GM12878 (cell line): ENCODE data around the gene ZNF544. TPM values are rescaled to one million over a fixed set of nuclear protein-coding genes. Genes with fewer than 3 reads are reported as not detected.

Experiments used
- ASH2L ChIP-seq: fragments of 300-600, 200-600 bp; sonication (generic); IDR thresholded peaks from 2 replicates; pipeline ENCODE4 v1.6.1; 2017; ENCODE audit warnings: low read depth, mild to moderate bottlenecking, borderline replicate concordance
- CBX5 ChIP-seq: sonication (generic); IDR thresholded peaks from 2 replicates; pipeline ENCODE4 v1.6.1; 2016; ENCODE audit warnings: low read depth, moderate library complexity, mild to moderate bottlenecking, inconsistent platforms
- DPF2 ChIP-seq: fragments of 450-650 bp; IDR thresholded peaks from 2 replicates; pipeline ENCODE4 v1.6.1; 2017; ENCODE audit warnings: mild to moderate bottlenecking
- EP300 ChIP-seq, 2 experiments: fragments of 150-350 bp in 1 of 2; IDR thresholded peaks; 2 replicates each; pipeline ENCODE4 v1.6.1; 2011 to 2012; ENCODE audit warnings: low read depth in 2 of 2, low read length in 2 of 2, borderline replicate concordance in 1 of 2, improper control_type of control experiment in 1 of 2, inconsistent platforms in 1 of 2; ENCODE audit not compliant: control insufficient read depth in 1 of 2
- HCFC1 ChIP-seq: fragments of 150-350 bp; IDR thresholded peaks from 2 replicates; pipeline ENCODE4 v1.6.1; 2014; ENCODE audit warnings: low read length
- MEF2A ChIP-seq: IDR thresholded peaks from 2 replicates; pipeline ENCODE4 v1.6.1; 2011; ENCODE audit warnings: low read depth, mild to moderate bottlenecking, low read length, moderate library complexity; ENCODE audit not compliant: insufficient read depth
- NR2F1 ChIP-seq: fragments of 450-650 bp; conservative IDR thresholded peaks from 2 replicates; pipeline ENCODE4 v1.6.1; 2017; ENCODE audit warnings: mild to moderate bottlenecking
- POU2F2 ChIP-seq: IDR thresholded peaks from 3 replicates; pipeline ENCODE4 v1.6.1; 2011; ENCODE audit warnings: low read depth, mild to moderate bottlenecking, low read length, borderline replicate concordance
- RAD51 ChIP-seq: fragments of 450-650 bp; IDR thresholded peaks from 2 replicates; pipeline ENCODE4 v1.6.1; 2016; ENCODE audit warnings: moderate library complexity, mild to moderate bottlenecking, inconsistent platforms
- RBBP5 ChIP-seq: fragments of 200-600 bp; sonication (generic); conservative IDR thresholded peaks from 2 replicates; pipeline ENCODE4 v1.6.1; 2016
- SREBF2 ChIP-seq: IDR thresholded peaks from 2 replicates; pipeline ENCODE4 v1.6.1; 2012; ENCODE audit warnings: mild to moderate bottlenecking, low read length
- TCF7 ChIP-seq: IDR thresholded peaks from 2 replicates; pipeline ENCODE4 v1.6.1; 2014; ENCODE audit warnings: antibody characterized with exemption, borderline replicate concordance
- ZSCAN29 ChIP-seq: fragments of 450-650 bp; IDR thresholded peaks from 2 replicates; pipeline ENCODE4 v1.6.1; 2017; ENCODE audit warnings: mild to moderate bottlenecking, moderate library complexity
- polyA plus RNA-seq, 11 experiments: library from polyadenylated mRNA; depleted of rRNA in 4 of 11; unstranded in 6 of 11; stranded (reverse) in 5 of 11; fragments of >200 nt; fragmentation: Nextera tagmentation in 4 of 11; fragmentation: Illumina TruSeq in 1 of 11; extraction: Ambion mirVana in 4 of 11; extraction: Trizol in 1 of 11; gene quantifications; 1 replicate in 1 of 11; 2 replicates in 10 of 11; pipeline versions ENCODE4 v1.2.1 to v1.2.3, GENCODE V29; 2011 to 2016; ENCODE audit warnings: inconsistent platforms in 2 of 11, missing spikeins in 2 of 11, low read depth in 1 of 11
- total RNA-seq, 4 experiments: library from RNA; depleted of rRNA in 3 of 4; stranded (reverse); fragments of >200 nt in 3 of 4; fragmentation: Illumina TruSeq in 1 of 4; extraction: Trizol in 1 of 4; gene quantifications; 2 replicates each; pipeline versions ENCODE4 v1.2.1 to v1.2.3, GENCODE V29; 2013 to 2021
- TF ChIP-seq, protein P1 (sequence below): fragments of 450-650 bp; IDR thresholded peaks from 2 replicates; pipeline ENCODE4 v1.6.1; 2016; ENCODE audit warnings: mild to moderate bottlenecking
- TF ChIP-seq, protein P2 (sequence below): IDR thresholded peaks from 2 replicates; pipeline ENCODE4 v1.6.1; 2012; ENCODE audit warnings: low read depth, low read length, improper control_type of control experiment

Gene ZNF544
- total and polyA plus RNA-seq, 10 of the 15 experiments (the other 5 are each of a cell fraction or from before 2014, with no cell fraction given): 27.3 to 70.1 (median 42.6) TPM

DNA sequence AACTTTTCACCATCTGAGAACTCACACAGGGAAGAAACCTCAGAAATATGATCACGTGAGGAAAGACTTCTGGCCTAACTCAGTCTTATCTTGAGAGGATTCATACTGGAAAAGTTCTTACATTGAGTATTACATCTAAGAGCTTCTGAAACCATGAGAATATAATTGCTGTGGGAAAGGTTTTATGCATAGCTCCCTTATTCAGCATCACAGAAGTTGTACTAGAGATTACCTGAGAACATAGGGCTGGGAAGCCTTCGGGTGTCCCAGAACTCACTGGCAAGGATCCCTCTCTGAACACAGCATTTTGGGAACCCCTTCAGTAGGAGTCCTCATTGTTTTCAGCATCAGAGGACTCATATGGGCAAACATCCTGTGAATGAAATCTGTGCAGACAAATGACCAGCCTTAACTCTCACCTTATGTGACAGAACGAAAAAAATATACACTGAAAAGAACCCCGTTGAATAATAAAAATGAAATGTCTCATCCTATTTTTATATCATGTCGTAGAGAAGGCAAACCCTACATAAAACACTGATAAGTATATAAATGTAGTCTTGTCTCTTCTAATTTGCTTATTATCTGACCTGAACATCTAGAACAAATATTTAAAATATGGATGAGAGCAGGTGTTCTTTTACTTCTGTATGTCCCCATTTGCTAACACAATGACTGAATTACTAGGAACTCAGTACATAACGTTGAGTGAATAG, 31.7 kb upstream of the ZNF544 start (continued):
- TF ChIP-seq RAD51 (no peak), RBBP5 (no peak), SREBF2 (no peak), ASH2L (no peak), TCF7 (no peak), CBX5 (peak; percentile 100), NR2F1 (no peak), POU2F2 (no peak), DPF2 (no peak), EP300 (IDR thresholded peaks at IDR 0.05; ENCODE audit: borderline replicate concordance in 1 of 2, control insufficient read depth in 1 of 2, low read depth in 2 of 2, low read length in 2 of 2) (no peak), ZSCAN29 (no peak), MEF2A (no peak), HCFC1 (no peak)
- TF ChIP-seq, protein P1, sequence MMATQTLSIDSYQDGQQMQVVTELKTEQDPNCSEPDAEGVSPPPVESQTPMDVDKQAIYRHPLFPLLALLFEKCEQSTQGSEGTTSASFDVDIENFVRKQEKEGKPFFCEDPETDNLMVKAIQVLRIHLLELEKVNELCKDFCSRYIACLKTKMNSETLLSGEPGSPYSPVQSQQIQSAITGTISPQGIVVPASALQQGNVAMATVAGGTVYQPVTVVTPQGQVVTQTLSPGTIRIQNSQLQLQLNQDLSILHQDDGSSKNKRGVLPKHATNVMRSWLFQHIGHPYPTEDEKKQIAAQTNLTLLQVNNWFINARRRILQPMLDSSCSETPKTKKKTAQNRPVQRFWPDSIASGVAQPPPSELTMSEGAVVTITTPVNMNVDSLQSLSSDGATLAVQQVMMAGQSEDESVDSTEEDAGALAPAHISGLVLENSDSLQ: no peak
- TF ChIP-seq, protein P2, sequence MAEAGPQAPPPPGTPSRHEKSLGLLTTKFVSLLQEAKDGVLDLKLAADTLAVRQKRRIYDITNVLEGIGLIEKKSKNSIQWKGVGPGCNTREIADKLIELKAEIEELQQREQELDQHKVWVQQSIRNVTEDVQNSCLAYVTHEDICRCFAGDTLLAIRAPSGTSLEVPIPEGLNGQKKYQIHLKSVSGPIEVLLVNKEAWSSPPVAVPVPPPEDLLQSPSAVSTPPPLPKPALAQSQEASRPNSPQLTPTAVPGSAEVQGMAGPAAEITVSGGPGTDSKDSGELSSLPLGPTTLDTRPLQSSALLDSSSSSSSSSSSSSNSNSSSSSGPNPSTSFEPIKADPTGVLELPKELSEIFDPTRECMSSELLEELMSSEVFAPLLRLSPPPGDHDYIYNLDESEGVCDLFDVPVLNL: no peak
